HG03558 (cell line): ENCODE results near the gene TLE6.
"Not testable (repeated sequence)": the region's sequence is repeated elsewhere in the genome, so short reads cannot be mapped to it uniquely, and the experiment has no call there.

Source experiments
- ATAC-seq: cut with Tn5 transposase; IDR thresholded peaks from one replicate; pipeline ENCODE4 v1.9.1; 2021; ENCODE audit warnings: moderate number of reproducible peaks; ENCODE audit not compliant: unreplicated experiment; ENCODE audit errors: extremely low read depth

Gene TLE6

GRCh38 chr19:2977001-2977745, at the start of gene TLE6:
TSS of gene TLE6 (plus strand) at chr19:2977564. CDS start at chr19:2978234, 670 bp downstream.
- peak; percentile 82 for ATAC-seq

DNA sequence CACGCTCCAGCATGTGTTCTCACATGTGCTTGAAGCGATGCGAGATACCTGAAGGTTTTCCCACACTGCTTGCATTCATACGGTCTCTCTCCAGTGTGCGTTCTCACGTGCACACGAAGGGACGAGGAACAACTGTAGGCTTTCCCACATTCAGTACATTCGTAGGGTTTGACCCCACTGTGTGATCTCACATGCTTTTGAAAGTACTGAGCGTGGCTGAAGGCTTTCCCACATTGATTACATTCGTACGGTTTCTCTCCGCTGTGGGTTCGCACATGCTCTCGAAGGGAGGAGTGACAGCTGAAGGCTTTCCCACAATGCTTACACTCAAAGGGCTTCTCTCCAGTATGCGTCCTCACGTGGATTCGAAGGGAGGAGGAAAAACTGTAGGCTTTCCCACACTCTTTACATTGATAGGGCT, 43.9 kb upstream of the TLE6 start:
- no peak for ATAC-seq

GRCh38 chr19:2935863-2936262, 41.5 kb upstream of the TLE6 start:
- not testable (repeated sequence) for ATAC-seq

DNA sequence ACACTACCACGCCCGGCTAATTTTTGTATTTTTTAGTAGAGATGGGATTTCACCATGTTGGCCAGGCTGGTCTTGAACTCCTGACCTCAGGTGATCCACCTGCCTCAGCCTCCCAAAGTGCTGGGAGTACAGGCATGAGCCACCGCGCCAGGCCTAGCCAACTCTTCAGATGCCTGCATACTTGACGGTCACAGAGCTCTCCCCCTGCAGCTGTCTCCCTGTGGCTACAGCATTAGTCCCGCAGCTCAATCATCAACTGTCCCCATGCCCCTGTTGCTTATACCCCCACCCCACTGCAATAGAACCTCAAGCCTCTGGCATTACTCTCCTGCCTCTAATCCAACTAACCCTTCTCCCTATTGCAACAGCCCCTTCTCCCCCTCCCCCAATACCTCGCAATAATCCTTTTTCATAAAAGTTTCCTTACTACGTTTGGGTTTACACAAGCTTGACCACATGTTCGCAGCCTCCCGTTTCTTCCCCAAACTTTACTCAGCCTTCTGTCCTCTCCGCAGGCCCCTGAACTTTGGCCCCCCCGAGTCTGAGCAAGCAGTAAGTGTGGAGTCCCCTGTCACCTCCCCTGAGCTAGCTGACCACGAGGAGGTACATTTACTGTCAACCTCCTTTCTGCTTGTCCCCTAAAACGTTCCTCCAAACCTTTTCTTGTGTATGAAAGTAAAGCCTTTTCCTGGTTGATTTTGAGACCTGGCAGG, 34.3 kb upstream of the TLE6 start:
- ATAC-seq: no peak

DNA sequence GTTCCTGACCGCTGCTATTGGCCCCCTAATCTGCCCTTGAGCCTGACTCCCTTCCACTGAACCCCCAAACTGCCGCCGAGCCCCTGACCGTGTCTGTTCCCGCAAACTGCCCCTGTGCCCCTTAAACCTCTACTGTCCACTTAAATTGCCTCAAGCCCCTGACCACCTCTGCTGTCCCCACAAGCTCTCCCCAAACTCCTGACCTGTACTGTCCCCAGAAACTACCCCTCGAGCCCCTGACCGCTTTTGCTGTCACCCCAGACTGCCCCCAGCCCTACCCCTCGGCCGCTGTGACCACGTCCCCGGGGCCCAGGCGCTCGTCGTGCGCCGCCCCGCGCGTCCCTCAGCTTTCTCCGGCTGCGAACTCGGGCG, 33.0 kb upstream of the TLE6 start:
- no peak for ATAC-seq

DNA sequence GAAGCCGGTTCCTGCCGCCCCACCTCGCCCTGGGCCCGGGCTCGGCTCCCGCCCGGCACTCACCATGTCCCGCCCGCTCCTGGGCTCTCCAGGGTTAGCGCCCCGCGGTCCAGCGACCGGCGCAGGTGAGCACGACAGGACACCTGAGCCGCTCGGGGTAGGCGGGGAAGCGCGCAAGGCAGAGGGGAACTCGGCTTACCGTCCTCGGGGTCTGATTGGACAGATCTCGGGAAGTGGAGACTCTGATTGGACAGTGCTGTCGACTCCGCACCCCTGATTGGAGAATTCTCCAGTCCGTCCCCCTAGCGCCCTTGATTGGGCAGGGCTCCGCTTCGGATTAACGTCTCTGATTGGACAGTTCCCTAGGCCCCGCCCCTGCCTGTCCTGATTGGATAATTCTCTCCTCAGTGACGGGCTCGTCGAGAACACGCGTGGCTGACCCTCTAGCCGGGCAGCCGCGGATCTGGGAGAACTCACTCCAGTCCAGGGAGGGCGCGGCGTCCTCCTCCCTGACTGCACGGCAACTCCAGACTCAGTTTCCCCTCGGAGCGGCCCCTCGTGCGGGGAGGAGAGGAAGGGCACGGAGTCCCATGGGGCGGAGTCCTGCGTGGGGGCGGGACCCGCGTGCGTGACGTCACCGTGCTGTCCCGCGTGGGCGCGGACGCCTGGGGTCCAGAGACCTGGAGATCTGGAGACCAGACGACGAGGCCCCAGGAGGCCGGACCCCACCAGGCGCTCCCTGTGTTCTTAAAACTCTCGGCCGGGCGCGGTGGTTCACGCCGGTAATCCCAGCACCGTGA, 32.4 kb upstream of the TLE6 start, which contains the start of gene ZNF77:
Gene ZNF77 (minus strand): TSS at position 197 of the 800 bp plus-strand sequence. CDS start 131 bp downstream, at position 66.
- ATAC-seq: peak; percentile 78

GRCh38 chr19:2945575-2946184, 31.7 kb upstream of the TLE6 start:
- ATAC-seq: no peak

- ATAC-seq: no peak
These were observed 27.5 kb upstream of the TLE6 start for GRCh38 chr19:2949939-2950285.

- peak; percentile 60 for ATAC-seq
These were observed 26.9 kb upstream of the TLE6 start for GRCh38 chr19:2950286-2951124.

- ATAC-seq: no peak
These were observed 24.3 kb upstream of the TLE6 start for GRCh38 chr19:2952953-2953481.

- ATAC-seq: no peak
These were observed 20.2 kb upstream of the TLE6 start for GRCh38 chr19:2957160-2957559.

GRCh38 chr19:2960120-2960519, 17.2 kb upstream of the TLE6 start:
- no peak for ATAC-seq

DNA sequence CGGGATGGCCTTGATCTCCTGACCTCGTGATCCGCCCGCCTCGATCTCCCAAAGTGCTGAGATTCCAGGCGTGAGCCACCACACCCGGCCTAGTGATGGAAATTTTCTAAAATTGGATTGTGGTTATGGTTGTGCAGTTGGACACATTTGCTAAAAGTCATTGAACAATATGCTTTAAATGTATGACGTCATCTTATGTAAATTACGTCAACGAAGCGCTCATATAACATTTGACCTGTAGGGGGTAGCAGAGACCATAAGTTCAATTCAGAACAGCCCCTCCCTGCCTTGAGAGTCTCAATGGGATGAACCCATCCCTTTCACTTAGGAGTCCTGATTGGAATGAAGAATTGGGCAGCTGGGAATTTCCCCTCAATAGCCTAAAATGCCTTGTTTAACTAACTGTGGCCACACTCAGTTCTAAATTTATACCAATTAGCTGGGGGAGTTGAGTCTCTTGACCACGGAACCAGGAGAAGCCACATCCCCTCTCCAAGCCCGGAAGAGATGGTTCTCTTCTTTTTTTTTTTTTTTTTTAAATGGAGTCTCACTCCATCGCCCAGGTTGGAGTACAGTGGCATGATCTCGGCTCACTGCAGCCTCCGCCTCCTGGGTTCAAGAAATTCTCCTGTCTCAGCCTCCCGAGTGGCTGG, 15.2 kb upstream of the TLE6 start:
- ATAC-seq: no peak

GRCh38 chr19:2963122-2963521, 14.2 kb upstream of the TLE6 start:
- ATAC-seq: no peak

DNA sequence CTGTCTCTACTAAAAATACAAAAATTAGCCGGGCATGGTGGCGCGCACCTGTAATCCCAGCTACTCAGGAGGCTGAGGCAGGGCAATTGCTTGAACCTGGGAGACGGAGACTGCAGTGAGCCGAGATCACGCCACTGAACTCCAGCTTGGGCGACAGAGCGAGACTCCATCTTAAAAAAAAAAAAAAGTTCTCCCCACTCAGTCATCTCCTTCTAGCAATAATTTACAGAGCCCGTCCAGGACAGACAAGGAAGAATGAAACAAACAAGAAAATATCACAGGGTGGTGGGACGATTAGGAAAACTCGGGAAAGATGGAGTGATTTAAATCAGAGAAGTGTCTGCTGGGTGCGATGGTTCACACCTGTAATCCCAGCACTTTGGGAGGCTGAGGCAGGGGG, 13.7 kb upstream of the TLE6 start:
- not testable (repeated sequence) for ATAC-seq

DNA sequence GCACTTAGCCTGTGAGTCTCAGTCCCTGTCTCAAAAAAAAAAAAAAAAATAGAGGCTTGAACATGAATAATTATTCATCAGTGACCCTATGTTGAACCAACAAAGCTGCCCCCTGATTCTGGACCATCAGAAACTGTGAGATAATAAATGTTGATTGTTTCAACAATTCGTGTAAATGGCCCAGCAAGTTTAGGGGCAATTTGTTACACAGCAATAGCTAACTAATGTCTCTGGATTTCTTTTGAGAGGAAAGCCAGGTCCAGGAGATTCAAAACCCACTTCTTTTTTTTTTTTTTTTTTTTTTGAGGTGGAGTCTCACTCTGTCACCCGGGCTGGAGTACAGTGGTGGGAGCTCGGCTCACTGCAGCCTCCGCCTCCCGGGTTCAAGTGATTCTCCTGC, 12.5 kb upstream of the TLE6 start:
- ATAC-seq: no peak

DNA sequence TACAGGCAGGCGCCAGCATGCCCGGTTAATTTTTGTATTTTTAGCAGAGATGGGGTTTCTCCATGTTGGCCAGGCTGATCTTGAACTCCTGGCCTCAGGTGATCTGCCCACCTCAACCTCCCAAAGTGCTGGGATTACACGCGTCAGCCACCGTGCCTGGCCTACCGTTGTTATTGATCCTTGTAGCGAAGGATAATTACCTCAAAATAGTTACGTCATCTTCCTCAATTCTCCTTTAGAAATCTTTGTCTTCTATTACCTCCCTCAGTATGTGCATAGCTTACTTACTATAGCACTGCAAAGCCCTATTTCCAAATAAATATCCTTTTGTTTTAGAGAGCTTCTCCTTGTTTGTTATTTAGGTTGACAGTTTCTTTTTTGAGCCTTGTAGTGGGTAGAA, 9.4 kb upstream of the TLE6 start:
- no peak for ATAC-seq

DNA sequence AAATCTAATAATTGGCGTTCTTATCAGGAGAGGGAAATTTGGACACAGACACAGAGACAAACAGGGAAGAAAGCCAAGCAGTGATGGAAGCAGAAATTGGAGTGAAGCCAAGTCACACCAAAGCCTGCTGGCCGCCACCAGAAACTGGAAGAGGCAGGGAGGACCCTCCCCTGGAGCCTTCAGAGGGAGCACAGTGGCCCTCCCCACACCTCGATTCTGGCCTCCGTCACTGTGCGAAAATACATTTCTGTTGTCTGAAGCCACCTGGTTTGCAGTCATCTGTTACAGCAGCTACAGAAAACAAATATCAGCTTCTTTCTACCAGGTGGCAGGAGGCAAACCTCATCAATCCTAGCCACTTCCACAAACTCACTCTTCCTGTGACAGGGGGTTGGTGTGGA, 8.3 kb upstream of the TLE6 start:
- ATAC-seq: no peak
